Brain microvascular endothelial cell (primary cell): ENCODE results near the gene CTNND2.

ENCODE experiments used
- DNase-seq: peaks from one replicate; pipeline ENCODE4 v3.0.0-alpha.2; 2020
- H3K27ac ChIP-seq: fragments of 250-450 bp; sonication (Bioruptor Pico); 2 replicates; pipeline ENCODE4 v1.5.1; 2020; ENCODE audit warnings: mild to moderate bottlenecking, moderate library complexity
- H3K27me3 ChIP-seq: fragments of 250-450 bp; sonication (Bioruptor Pico); replicated peaks from 2 replicates; pipeline ENCODE4 v1.5.1; 2020; ENCODE audit warnings: mild to moderate bottlenecking
- H3K36me3 ChIP-seq: fragments of 250-450 bp; sonication (Bioruptor Pico); replicated peaks from 2 replicates; pipeline ENCODE4 v1.5.1; 2020; ENCODE audit warnings: mild to moderate bottlenecking
- H3K4me3 ChIP-seq: 2 replicates; pipeline ENCODE4 v1.5.1; 2011; ENCODE audit warnings: low read depth, mild to moderate bottlenecking, control low read depth, low read length, moderate library complexity
- CTCF ChIP-seq: IDR thresholded peaks from 2 replicates; pipeline ENCODE4 v1.5.1; 2011; ENCODE audit warnings: low read depth, mild to moderate bottlenecking, moderate library complexity, low read length, control low read depth, inconsistent platforms; ENCODE audit errors: missing control alignments
- in situ Hi-C: cut with HindIII; loops from 2 replicates; pipeline ENCODE4 v1.10.0; 2017; ENCODE audit warnings: low sequenced_read_pairs, low pct_ligation_motif_present

CTNND2 gene

DNA sequence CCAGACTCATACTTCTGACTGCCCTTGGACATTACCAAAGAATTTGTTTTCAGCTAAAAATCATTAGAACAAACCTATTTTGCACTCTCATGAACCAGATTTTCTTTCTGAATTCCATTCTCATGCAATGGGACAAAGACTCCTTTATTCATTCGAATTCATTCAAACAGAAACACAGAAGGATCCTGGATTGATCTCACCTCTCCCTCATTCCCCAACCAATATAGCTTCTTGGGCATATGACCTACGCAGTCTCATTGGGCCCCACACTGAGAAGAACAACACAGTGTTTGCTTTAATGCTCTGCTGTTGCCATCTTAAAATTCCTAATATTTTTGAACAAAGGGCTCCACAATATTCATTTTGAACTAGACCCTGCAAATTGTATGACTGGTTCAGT lies 392.4 kb downstream of the CTNND2 start:
- TF ChIP-seq CTCF: no peak
- Histone ChIP-seq H3K27me3 (no peaks in the 10 kb centered on the region), H3K27ac (no peak overlapping the region), H3K4me3 (no peak overlapping the region), H3K36me3 (no peaks in the 10 kb centered on the region)
- no peak for DNase-seq
- in situ Hi-C loops: no loop called here

DNA sequence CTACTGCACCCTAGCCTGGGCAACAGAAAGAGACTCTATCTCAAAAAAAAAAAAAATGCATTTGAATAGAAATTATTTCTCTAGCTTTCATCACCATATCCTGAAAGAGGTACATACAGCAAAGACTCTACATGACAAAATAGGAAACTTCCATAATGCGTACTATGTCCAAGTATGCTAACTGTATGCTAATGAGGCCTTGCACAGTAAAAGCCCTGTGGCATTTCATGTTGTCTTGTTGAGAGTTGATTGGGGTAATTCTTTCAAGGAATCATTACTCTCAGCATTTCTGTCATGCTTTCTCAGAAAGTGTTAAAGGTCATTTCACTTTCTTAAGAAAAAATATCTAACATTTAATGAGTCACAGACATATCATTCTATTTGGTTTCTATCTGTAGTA lies 393.4 kb downstream of the CTNND2 start:
- no peak overlapping the region for H3K4me3 ChIP-seq
- DNase-seq: no peak
- in situ Hi-C loops: no loop called here
- no peak for TF ChIP-seq CTCF
- H3K36me3 ChIP-seq: no peaks in the 10 kb centered on the region
- H3K27ac ChIP-seq: no peak overlapping the region
- no peaks in the 10 kb centered on the region for H3K27me3 ChIP-seq

DNA sequence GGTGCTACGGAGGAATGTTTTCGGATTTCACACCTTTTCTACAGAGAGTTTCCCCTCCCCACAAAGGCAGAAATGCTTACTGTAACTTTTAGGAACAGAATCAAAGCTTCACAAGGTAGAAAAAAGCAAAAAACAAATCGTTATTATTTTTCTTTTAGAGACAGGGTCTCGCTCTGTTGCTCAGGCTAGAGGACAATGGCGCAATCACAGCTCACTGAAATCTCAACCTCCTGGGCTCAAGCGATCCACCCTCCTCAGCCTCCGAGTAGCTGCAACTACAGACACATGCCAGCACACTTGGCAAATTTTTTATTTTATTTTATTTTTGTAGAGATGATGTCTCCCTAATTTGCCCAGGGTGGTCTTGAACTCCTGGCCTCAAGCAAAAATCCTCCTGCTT lies 394.5 kb downstream of the CTNND2 start:
- TF ChIP-seq CTCF: no peak
- in situ Hi-C loops: no loop called here
- Histone ChIP-seq H3K27me3 (no peaks in the 10 kb centered on the region), H3K27ac (no peak overlapping the region), H3K4me3 (no peak overlapping the region), H3K36me3 (no peaks in the 10 kb centered on the region)
- no peak for DNase-seq

GRCh38 chr5:11507156-11507910 lies 396.9 kb downstream of the CTNND2 start:
- no peak for TF ChIP-seq CTCF
- Histone ChIP-seq H3K36me3 (no peaks in the 10 kb centered on the region), H3K27me3 (no peaks in the 10 kb centered on the region), H3K4me3 (no peak overlapping the region), H3K27ac (no peak overlapping the region)
- in situ Hi-C loops: no loop called here
- DNase-seq: no peak

- no peak overlapping the region for H3K27ac ChIP-seq
- no peaks in the 10 kb centered on the region for H3K36me3 ChIP-seq
- no peak overlapping the region for H3K4me3 ChIP-seq
- TF ChIP-seq CTCF: no peak
- no peaks in the 10 kb centered on the region for H3K27me3 ChIP-seq
- in situ Hi-C loops: no loop called here
- no peak for DNase-seq
Observed at GRCh38 chr5:11504886-11505193, 399.4 kb downstream of the CTNND2 start.
